HG03039 (cell line): ENCODE data around the gene BZW1.

ENCODE experiments used
- ATAC-seq: cut with Tn5 transposase; IDR thresholded peaks from one replicate; pipeline ENCODE4 v1.9.1; 2021; ENCODE audit warnings: mild to moderate bottlenecking, moderate library complexity; ENCODE audit not compliant: unreplicated experiment

Gene BZW1

GRCh38 chr2:200873560-200873959, 61.9 kb downstream of the BZW1 start:
- ATAC-seq: no peak
